NCI-H1417 (cell line): ENCODE data around the gene CNN3.

Experiments used
- DNase-seq, 3 experiments: peaks; one replicate each; lab custom pipeline; 2025; lab: John Stamatoyannopoulos, UW

Gene CNN3

DNA sequence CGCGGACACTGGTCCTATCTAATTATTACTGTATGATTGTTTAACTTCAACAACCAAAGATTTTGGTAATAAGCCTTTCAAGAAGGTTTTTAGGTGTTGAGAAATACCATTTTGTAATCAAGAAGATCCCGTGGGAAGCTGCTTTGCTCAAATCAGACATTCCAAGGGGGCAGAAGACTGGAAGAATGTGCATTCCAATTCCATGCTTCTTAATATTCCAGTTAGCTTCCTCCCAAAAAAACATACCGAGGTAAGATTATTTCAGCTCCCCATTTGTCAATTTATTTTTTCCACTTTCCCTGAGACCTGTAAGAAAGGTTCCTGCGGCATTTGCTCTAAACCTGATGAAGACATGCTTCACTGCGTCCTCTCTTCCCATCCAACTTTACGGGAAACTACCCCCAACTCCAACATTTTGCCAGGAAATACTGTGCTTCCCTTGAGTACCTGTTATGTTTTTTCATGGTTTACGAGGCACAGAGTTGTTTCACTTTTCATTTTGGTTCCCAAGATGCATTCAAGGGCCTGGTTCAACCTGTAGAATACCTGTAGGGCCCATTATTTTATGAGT, 4.1 kb downstream of the CNN3 start:
- no peak for DNase-seq

DNA sequence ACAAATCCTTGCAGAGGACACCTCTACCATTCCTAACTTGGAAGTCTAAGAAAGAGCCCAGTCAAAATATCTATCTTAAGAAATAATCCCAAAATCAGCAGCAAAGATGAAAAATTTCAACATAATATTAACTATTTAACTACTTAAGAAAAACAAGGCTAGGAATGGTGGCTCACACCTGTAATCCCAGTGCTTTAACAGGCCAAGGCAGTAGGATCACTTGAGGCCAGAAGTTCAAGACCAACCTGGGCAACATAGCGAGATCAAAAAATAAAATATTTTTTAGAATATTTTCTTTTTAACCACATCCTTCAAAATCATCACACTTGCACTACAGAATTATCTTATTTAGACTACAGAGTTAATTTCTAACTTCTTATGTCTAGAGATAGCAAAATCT, 4.9 kb downstream of the CNN3 start:
- DNase-seq = no peak

DNA sequence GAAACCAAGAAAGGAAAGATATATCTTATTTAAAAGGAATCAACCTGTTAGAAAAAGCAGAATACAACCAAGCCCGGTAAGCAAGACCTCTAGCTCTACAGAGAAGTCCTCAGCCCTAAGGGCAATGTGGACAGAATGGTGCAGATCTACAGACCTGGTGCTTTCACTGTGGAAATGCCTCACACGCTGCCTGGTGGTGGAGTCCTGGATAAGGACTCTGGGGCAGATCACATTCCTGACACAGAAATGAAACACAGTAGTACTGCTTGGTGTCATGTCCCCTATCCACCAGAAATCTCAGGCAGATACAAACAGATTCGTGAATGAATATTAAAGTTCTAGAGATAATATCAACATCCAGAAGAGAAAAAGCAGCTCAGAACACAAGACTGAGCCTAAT, 6.8 kb downstream of the CNN3 start:
- DNase-seq = no peak

DNA sequence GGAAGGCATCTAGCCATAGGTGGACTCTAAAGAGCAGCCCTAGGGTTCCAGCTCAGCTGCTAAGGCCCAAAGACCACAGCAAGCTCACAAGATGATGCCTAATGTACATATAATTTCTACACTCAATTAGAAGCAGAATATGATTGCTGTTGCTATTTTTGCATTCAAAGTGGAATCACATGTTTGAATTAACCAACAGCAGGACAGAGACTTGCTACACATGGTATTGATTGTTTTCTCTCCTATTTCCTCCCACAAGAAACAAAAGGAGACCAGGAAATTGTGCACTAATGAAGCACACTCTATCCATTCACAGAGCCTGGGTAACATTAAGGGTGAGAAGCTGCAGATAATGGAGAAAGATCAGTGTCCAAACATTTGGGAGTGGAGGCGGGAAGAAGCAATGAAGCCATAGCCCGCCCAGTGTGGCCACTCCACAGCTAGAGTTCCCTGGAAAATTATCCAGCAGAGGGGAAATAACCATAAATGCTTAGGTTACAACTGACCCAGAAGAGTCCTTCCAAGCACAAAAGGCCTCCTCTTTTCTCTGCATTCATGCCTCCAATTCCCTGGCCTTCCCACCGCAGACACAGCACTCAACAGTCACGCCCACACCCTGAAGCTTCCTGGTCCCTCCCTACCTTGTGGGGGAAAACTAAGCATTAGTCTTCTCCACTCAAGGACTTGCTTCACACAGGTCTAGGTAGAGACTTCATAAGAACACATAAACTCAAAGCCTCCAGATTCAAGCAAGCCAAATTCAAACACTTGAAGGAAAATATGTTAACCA, 7.5 kb downstream of the CNN3 start:
- DNase-seq = peak; percentile 36 to 76 (median 74)

DNA sequence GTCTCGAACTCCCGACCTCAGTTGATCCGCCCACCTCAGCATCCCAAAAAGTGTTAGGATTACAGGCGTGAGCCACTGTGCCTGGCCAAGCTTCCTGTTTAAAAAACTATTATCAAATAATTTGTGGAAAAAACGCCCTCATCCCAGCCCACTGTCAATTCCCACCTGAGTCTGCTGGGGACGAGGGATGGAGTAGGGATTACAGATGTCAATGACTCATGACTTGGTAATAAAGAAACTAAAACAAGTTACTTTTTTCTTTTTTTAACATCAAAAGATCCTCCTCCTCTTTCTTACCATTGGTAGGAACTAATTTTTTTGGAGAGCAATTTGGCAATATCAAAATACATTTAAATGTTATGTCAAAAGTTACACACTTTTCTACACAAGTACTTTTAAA, 9.7 kb downstream of the CNN3 start:
- no peak for DNase-seq

DNA sequence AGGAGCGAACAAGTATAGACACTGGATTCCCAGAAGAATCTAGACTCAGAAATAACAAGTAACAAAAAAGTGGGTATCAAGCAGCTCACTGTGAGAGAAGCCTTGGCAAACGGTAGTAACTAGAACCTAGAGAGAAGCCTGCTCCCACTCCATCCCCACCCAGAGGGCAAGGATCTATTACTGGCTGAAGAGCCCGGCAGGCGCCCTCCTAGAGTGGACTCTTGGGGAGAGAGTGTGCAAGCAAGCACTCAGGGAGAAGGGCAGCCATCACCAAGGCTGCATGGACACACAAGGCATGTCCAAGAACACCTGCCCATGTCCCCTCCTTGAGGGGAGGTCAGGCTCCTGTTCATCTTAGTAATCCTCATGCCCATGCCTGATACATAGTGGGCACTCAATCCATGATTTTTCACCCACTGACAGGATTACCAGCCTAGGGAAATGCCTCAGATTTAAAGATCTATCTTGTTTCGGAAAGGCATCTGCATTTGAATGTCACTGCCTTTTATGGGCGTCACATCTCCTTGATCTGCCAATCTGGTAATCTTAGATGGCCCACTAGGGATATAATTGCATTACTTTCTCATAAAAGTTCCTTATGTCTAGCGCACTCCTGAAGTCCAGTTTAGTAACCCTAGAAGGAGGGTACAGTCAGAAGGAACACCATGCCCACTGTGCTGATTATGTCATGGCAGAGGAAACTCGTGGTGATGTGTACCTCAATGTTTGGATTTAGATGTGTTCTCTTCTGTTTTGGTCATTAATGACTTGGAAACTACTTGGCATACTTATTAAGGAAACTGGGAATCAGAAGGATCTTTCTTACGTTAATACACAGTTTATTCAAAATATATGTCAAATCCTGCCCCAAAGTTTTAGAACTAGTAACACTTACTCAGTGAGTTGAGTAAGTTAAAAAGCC, 14.4 kb downstream of the CNN3 start:
- no peak for DNase-seq

DNA sequence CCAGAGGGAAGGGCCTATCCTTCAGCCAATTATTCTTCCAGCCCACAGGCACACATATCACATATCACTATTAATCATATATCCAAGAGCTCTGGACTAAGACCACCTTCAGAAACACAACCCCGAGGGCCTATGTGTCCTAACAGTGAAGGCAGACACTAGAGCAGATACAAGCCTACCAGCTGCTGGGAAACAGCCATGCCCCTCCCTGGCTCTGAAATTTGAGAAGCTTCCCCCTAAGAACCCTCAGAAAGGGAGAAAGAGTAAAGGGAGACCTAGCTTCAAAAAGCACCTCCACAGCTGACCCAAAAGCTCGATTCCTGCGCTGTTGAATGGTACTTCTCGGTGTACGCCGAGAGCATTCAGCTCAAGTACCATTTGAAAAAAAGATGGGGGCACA, 17.4 kb downstream of the CNN3 start:
- no peak for DNase-seq

DNA sequence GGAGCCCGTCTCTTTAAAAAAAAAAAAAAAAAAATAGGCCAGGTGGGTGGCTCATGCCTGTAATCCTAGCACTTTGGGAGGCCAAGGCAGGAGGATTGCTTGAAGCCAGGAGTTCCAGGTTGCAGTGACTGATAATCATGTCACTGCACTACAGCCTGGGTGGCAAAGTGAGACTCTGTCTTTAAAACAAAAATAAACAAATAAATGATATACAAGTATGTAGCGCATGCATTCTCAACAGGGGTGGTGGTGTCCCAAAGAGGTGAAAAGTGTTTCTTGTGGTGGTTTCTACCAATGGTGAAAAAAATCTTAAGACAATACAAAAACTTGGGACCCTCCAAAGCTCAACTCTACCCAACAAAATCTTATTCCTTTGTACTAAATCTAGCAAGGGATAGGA, 17.9 kb downstream of the CNN3 start:
- DNase-seq = no peak

DNA sequence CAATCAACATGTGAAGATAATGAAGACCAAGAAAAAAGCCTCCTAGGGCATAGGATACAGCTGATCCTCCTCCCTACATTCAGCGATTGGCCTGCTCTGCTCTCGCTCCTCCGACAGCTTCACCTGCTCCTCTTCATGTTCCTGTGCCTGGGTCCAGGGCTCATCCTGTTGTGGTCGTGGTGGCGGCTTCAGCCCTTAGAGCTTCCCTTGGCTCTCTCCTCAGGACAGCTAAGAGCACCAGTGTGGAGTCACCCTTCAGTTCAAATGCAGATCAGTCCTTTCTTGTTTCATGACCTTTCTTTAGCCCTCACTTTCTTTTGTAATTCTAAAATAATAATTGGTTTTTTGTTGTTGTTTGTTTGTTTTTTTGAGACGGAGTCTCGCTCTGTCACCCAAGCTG, 18.7 kb downstream of the CNN3 start:
- no peak for DNase-seq

DNA sequence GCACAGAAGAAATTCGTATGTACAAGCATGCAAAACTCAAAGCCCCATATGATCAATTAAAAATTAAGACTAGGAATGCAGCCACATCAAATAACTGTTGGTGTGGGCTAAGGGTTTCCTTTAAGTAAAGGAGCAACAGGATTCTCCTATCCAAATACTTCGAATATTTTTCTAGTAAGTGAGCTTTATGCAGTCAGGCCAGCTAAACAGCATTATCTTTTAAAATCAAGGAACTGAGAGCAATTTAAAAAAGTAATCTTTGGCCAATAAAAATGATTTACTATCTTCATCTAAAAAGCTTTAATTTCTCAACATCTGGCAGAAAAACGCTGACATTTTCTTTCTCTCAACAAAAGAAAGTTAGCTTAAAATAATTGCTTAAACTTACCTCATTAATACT, 19.8 kb downstream of the CNN3 start:
- DNase-seq = no peak

DNA sequence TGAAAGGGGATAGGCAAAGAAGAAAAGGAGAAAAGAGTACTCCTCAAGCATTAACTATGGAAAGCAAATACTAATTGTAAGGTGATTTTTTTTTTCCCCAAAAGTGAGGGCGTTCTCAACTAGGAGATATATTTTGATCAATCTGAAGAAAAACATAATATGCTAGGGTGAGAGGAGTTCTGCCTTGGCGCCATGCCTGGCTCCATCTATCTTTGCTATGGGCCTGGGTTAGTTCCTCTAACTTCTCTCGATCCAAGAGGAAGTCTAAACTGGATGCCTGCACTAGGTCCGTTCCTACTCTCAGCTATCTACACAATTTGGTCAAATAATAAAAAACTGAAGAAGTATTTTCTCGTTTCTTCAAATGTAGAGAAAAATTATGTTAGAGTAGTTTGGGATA, 20.5 kb downstream of the CNN3 start:
- DNase-seq = no peak

DNA sequence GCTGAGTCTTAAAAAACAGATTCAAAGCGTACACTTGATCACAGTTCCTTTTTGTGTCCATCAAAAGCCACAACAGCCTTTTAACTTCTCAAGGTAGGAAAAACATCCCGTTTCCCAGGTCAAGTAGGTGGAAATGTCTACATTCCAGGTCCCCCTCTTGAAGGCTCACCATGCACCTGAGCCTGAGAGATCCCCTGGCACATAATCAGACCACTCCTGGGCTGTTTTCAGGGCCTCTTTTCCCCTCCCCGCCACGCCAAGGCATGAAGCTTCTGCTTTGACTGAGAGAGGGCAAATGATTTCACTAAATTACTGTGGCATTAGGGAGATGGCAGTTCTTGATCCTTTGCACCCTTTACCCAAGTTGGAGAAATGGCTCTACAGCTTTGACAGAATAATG, 21.7 kb downstream of the CNN3 start:
- DNase-seq = no peak

DNA sequence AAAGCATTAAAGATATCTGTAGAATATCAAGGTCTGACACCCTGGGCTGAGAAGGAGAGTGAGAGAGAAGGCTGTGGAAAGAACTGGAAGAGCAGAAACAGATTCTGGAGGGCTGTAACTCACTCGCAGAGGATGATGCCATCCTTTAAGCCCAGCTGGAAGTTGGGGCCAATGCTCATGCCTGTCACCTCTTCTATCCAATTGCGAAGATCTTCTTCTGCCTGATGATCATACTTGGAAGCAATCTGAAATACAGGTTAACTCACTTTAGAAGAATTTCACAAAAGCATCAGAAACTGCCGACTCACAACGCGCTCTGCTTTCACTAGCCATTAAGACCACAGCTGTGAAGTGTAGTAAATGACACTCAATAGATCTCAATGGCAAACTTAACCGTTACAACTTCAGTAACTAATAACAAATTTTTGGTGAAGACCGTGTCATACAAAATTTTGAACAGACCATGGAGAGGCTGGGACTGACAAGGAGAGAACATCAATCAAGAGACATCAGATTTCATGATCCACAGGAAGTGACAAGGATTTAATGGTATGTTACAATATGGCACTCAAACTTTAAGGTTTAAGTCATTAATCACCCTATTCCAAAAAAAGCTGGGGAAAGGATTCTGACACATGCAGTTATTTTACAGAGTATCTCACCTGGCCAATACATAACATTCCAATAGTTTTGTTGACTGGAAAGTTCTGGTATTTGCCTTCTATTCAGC, 23.5 kb downstream of the CNN3 start:
- DNase-seq = no peak

DNA sequence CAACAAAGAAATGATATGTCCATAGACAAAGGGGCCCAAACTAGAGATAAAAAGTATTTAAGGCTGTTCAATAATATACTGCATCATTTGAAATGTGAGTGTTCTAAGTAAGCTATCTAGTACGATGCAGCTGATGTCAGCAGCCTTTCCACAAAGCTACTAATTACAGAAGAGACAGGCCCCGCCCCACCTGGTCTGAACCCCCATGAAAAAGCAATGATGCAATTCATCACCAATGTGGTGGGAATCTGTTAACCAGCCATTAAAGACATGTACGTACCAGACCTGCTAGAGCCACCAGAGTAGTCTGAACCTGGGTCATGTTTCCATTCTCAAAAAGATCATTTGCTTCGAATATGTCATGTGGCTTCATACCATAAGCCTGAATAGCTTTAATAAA, 25.1 kb downstream of the CNN3 start:
- peak; percentile 29 to 59 (median 50) for DNase-seq

DNA sequence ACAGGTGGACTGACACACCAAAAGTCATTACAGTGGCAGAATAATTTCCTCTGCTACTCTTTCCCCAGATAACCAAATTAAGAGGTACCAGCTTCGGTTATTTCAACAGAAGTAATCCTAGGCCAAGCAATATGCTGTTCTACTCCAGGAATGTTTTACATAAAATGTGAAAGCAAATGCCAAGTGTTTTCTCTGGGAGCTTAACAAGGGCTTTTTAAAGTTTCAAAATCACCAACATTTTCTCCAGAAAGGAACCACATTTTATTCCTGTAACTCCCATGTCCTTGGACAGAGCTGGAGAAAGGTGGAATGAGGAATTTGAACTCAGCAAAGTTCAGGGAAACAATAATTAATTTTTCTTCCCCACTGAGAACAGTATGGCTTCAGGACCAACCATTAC, 27.2 kb downstream of the CNN3 start:
- no peak for DNase-seq

DNA sequence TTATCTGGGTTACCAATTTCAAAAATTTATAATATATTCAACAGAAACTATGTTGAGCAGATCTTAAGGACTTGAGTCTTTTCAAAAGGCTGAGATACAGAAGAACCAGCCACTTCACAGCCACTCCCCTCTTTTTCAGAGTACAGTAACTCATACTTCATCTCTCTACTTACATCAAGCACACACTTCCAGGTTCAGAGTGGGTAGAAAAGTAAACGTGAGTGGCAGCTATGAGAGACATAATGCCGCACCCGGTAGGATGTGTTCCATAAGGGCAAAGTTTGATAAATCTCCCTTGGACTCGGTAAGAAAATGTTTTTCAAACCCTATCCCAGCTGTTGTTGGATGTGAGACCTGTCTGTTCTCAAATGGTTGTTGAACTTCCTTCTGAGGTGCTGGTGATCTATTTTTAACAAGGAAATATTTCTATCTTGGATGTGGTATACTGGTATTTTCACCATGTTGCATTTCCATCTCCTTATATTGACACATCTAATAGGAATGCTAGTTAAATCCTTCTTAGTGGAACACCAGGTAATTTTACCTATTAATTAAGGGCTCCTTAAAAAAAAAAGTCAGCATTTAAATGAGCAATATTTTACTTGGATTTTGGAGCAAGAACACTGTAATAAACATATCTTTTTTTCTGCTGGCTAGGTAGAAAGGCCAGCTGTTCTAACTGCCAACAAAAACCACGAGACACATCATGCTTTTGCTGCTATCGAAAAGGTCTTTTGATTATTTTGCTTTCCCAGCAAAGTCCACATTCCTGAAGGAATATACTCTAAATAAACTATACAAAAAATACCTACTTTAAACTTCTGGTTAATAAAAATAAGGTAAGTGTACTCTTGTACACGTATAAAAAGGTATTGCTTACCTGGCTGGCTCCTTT, 28.2 kb downstream of the CNN3 start:
- peak in 1 of 3 experiments; percentile 85 for DNase-seq

DNA sequence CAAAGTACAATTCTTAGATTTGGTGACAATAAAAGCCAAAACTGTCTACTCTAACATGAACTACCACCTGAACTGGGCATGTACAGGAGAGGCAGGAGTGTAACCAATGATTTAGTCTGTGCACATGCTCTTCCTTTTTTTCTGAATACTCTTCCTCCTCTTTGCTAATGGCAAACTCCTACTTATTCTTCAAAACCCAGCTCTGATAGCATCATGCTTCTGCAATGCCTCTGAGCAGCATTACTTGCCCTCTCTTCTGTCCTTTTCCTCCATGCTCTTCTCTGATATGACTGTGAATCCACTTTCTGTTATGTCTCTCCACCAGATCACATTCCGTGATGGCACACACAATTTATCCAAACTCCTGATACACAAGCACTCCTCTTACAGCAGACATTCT, 31.4 kb downstream of the CNN3 start:
- no peak for DNase-seq

DNA sequence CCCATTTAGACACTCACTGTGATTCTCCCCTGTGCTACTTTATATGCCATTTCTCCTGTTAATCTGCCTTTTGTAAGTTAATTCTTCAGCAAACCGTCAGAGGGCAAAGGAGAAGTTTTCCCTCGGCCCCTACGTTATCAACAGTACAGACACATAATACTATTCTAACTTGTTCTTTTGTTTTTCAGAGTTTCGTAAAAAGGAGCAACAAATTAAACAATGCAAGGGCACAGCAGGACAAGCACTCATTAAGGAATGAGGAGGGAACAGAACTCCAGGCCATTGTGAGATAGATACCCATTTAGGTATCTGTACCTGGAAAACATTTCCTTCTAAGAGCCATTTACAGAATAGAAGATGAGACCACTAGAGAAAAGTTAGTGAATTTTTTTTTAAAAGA, 32.3 kb downstream of the CNN3 start:
- no peak for DNase-seq

DNA sequence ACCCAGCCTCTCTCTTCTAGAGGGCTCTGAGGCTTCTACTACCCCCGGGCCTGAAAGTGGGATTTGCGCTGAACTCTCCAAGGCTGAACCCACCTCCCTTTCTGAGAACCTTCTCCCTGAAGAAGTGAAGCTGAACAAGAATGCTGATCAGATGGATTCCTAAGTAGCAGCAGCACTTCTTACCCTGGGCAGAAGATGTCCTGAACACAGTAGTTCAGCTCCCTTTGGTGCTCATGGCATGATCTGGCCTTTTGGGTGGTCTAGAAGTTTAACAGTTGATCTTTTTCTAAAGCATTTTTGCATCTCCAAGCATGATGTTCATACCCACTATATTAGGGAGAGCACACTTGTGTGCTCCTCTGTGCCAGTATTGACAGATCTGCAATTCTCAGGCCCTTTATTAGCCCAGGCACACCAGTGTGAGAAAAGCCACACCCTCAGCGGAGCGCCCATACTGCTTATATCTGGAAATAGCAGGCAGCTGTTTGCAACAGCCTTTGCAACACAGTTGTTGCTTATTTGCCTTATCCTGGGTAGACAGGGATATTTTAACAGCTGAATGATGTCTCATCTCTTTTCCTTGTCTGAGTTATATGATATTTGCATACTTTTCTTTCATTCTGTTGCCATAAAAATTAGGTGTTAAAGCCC, 34.2 kb downstream of the CNN3 start:
- no peak for DNase-seq

DNA sequence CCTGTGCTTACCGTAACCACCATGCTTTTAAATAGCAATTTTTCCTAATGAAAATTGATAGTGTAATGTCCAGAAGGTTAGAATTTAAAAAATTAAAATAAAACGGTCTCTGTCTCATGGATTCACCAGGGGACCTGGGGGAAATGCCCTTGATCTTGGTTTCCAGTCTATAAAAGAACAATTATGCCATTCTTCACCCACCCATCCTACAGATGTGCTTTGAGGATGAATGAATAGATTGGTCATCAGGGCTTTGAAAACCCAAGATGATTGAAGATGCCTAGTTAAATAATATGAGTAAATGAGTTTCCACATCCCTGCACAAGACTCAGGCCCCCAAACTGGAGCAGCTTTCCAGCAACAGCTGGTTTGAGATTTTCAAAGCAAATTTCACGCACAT, 38.7 kb downstream of the CNN3 start:
- DNase-seq = no peak
